Stomach (tissue), 9 donors: ENCODE results near the gene PARP1. TPM values are rescaled to one million over a fixed set of nuclear protein-coding genes. Genes with fewer than 3 reads are reported as not detected.

ENCODE experiments used
- DNase-seq, 2 donors: peaks; one replicate each; pipeline versions ENCODE4 v3.0.0 to v3.0.0-alpha.2; 2013 to 2019
- H3K27ac ChIP-seq, 5 donors: fragments of 200-600 bp in 4 of 5; sonication (generic) in 4 of 5; one replicate each; pipeline ENCODE4 v1.5.1; 2013 to 2019; ENCODE audit warnings: mild to moderate bottlenecking in 1 of 5, moderate library complexity in 1 of 5
- H3K27me3 ChIP-seq, 3 donors: fragments of 200-600 bp; sonication (generic); one replicate each; pipeline ENCODE4 v1.5.1; 2017 to 2019; ENCODE audit warnings: mixed run types in 1 of 3
- H3K36me3 ChIP-seq, 4 donors: fragments of 200-600 bp; sonication (generic); 1 replicate in 3 of 4; 2 replicates in 1 of 4; pipeline ENCODE4 v1.5.1; 2016 to 2019
- H3K4me1 ChIP-seq, 4 donors: fragments of 200-600 bp; sonication (generic); one replicate each; pipeline ENCODE4 v1.5.1; 2016 to 2019
- H3K4me3 ChIP-seq, 4 donors: fragments of 200-600 bp; sonication (generic) in 3 of 4; one replicate each; pipeline ENCODE4 v1.5.1; 2016 to 2019; ENCODE audit warnings: mild to moderate bottlenecking in 1 of 4
- H3K9me3 ChIP-seq, 4 donors: fragments of 200-600 bp; sonication (generic); one replicate each; pipeline ENCODE4 v1.5.1; 2016 to 2019
- CTCF ChIP-seq, 7 experiments: fragments of 450-650 bp in 4 of 7; fragments of 200-600 bp in 3 of 7; sonication (generic) in 3 of 7; IDR thresholded peaks; one replicate each; pipeline ENCODE4 v1.5.1; 2016 to 2019; ENCODE audit warnings: antibody characterized with exemption in 7 of 7, control low read depth in 2 of 7, mild to moderate bottlenecking in 1 of 7
- EP300 ChIP-seq: sonication (generic); formaldehyde crosslinking; IDR thresholded peaks from one replicate; pipeline ENCODE4 v1.6.1; 2017; ENCODE audit warnings: antibody characterized with exemption
- POLR2A ChIP-seq, 4 donors: fragments of 450-650 bp; IDR thresholded peaks; one replicate each; pipeline ENCODE4 v1.6.1; 2016; ENCODE audit warnings: antibody characterized with exemption in 4 of 4, control low read depth in 2 of 4, mild to moderate bottlenecking in 1 of 4, moderate library complexity in 1 of 4
- POLR2AphosphoS5 ChIP-seq, 3 donors: sonication (generic); formaldehyde crosslinking; IDR thresholded peaks; one replicate each; pipeline ENCODE4 v1.6.1; 2016; ENCODE audit warnings: antibody characterized with exemption in 3 of 3
- WGBS, 5 donors: extraction: QIAGEN DNeasy Blood & Tissue Kit in 3 of 5; methylation state at CpG; one replicate each; pipeline versions ENCODE4 v1.1.5 to v1.1.7; 2013 to 2018; 5-methylcytosine and 5-hydroxymethylcytosine counted together
- intact Hi-C: fragments of 100-400 bp; cut with DNase I; formaldehyde crosslinking; loops from one replicate; pipeline ENCODE4 v1.15.1; 2023; ENCODE audit warnings: low total_unique reads
- polyA plus RNA-seq, 3 donors: library from polyadenylated mRNA; stranded (reverse); fragments of 200-250 nt; gene quantifications; one replicate each; pipeline ENCODE4 v1.2.3, GENCODE V29; 2013
- total RNA-seq, 5 donors: library from RNA; depleted of rRNA; stranded (reverse); fragments of >200 nt; gene quantifications; one replicate each; pipeline versions ENCODE4 v1.1.0 to v1.2.3, GENCODE V29; 2014 to 2016
- donor health status: healthy with polysubstance abuse.
- donor health status: Bipolar disorder and iron deficiency.
- donor health status: healthy.

The PARP1 gene
- total and polyA plus RNA-seq, 8 donors = 17.4 to 103 (median 29.1) TPM

DNA sequence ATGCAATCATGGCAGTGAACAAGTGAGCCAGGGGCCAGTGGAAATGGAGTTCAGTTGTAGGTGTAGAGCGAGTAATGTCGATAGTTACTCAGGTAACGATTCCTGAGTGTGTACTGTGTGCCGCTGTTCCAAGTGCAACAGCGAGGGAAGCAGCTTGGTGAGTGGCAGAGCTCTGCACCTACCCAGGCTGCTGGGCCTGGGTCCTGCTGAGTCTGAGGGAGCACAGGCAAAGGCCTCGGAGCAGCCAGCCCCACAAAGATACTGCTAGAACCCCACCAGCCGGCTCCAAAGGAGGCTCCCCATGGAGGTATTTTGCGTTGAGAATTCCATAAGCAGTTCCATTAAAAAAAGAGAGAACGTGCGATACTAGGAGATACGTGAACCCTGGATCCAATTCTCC lies 23.2 kb downstream of the PARP1 start:
- DNase-seq = no peak
- TF ChIP-seq POLR2A (IDR thresholded peaks at IDR 0.05) (no peak), CTCF (IDR thresholded peaks at IDR 0.05) (no peak)
- Histone ChIP-seq H3K4me3 (no peak overlapping the region), H3K4me1 (no peaks in the 10 kb centered on the region), H3K27ac (no peak overlapping the region), H3K36me3 (peaks cover 95 to 100% (median 100%) of the 10 kb centered on the region in 4 donors), H3K27me3 (no peaks in the 10 kb centered on the region), H3K9me3 (no peaks in the 10 kb centered on the region)
- 88 to 98% (median 95%) methylated on average over 11 of the region's 11 CpGs for WGBS, 5 donors
- intact Hi-C loops = no loop called here

- Histone ChIP-seq H3K27ac (no peak overlapping the region), H3K4me1 (no peaks in the 10 kb centered on the region), H3K4me3 (no peak overlapping the region), H3K9me3 (no peaks in the 10 kb centered on the region), H3K36me3 (peaks cover 95 to 100% (median 100%) of the 10 kb centered on the region in 4 donors), H3K27me3 (no peaks in the 10 kb centered on the region)
- DNase-seq = no peak
- TF ChIP-seq EP300 = no peak
- TF ChIP-seq CTCF (IDR thresholded peaks at IDR 0.05) = no peak
- no peak for TF ChIP-seq POLR2A (IDR thresholded peaks at IDR 0.05)
- no peak for TF ChIP-seq POLR2AphosphoS5 (IDR thresholded peaks at IDR 0.05)
- WGBS, 5 donors = 90 to 99% (median 95%) methylated on average over 4 of the region's 4 CpGs
- intact Hi-C loops = no loop called here
These were observed 23.9 kb downstream of the PARP1 start for GRCh38 chr1:226384040-226384439.

DNA sequence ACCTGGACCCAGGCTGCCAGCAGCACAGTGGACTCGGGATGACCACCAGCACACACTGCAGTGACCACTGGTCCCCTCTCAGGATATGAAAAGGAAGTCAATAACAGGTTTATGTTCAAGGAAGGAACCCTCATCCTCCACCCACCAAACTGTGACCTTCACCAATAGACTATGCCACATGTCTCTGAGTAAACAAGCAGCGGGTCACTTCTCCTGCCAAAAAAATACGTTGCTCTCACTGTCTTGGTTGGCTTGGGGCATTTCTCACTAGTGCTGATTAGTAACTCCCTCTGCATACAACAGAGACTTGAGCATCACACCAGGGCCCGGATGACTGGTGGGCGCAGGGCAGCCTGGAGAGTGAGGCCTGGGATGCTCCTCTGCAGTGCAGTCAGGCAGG lies 25.9 kb downstream of the PARP1 start:
- intact Hi-C loops = no loop called here
- DNase-seq = no peak
- WGBS, 5 donors = 79 to 89% (median 80%) methylated on average over 5 of the region's 5 CpGs
- Histone ChIP-seq H3K4me3 (no peak overlapping the region), H3K27ac (no peak overlapping the region), H3K27me3 (no peaks in the 10 kb centered on the region), H3K36me3 (peaks cover 95 to 100% (median 100%) of the 10 kb centered on the region in 4 donors), H3K4me1 (no peaks in the 10 kb centered on the region), H3K9me3 (no peaks in the 10 kb centered on the region)
- TF ChIP-seq CTCF (IDR thresholded peaks at IDR 0.05) (no peak), EP300 (no peak), POLR2A (IDR thresholded peaks at IDR 0.05) (no peak), POLR2AphosphoS5 (IDR thresholded peaks at IDR 0.05) (no peak)

DNA sequence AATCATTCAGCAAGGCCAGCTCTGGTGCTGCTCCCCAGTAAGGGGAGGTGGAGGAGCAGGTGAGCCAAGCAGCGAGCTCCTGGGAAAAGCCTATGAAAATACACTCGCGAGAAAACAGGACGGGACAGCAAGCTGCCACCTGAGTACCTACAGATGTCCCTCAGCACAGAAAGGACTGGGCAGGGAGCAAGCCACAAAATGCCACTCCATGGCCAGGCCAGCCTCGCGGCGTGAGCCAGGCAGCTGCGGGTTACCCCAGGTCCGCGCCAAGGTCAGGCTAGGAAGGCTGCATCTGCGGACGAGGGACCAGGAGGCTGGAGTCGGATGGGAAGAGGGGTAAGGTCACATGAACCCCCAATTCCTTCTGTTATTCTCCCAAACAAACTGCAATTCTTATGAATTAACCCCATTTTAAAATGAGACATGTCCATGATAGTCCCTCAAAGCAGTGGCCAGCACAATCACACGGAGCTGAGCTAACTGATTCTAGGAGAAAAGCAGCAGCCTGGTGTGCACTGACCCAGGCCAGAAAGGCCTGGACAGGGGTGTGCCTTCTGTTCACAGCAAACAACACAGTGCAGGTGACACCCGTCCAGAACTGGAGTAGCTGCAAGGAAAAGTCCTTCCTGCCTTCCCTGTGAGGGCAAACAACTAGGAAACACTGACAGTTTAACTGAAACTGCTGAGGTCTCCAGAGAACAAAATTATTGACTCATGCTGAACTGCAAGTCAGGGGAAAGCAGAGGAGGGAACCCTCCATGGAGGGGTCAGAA lies 26.5 kb downstream of the PARP1 start:
- H3K27me3 ChIP-seq = no peaks in the 10 kb centered on the region
- DNase-seq = no peak
- H3K4me1 ChIP-seq = no peaks in the 10 kb centered on the region
- H3K9me3 ChIP-seq = no peaks in the 10 kb centered on the region
- TF ChIP-seq CTCF (IDR thresholded peaks at IDR 0.05) (no peak), POLR2A (IDR thresholded peaks at IDR 0.05) (no peak), EP300 (no peak)
- peaks cover 95 to 100% (median 100%) of the 10 kb centered on the region in 4 donors for H3K36me3 ChIP-seq
- no peak overlapping the region for H3K27ac ChIP-seq
- intact Hi-C loops = no loop called here
- no peak overlapping the region for H3K4me3 ChIP-seq
- 89 to 97% (median 93%) methylated on average over 15 of the region's 15 CpGs for WGBS, 5 donors
